Lower leg skin (tissue), 4 donors: ENCODE measurements around the gene WWOX. TPM values are rescaled to one million over a fixed set of nuclear protein-coding genes. Genes with fewer than 3 reads are reported as not detected.

Experiments
- DNase-seq, 2 donors: peaks; one replicate each; pipeline ENCODE4 v3.0.0-alpha.2; 2019; ENCODE audit warnings: low spot score in 2 of 2
- H3K4me3 ChIP-seq: fragments of 200-600 bp; sonication (generic); 2 replicates; pipeline ENCODE4 v1.5.1; 2017; ENCODE audit warnings: mild to moderate bottlenecking, low read depth; ENCODE audit not compliant: poor library complexity, severe bottlenecking
- CTCF ChIP-seq, 3 donors: fragments of 450-650 bp; IDR thresholded peaks; one replicate each; pipeline ENCODE4 v1.5.1; 2016; ENCODE audit warnings: antibody characterized with exemption in 3 of 3, mild to moderate bottlenecking in 3 of 3, moderate library complexity in 2 of 3
- POLR2A ChIP-seq, 2 donors: fragments of 450-650 bp; IDR thresholded peaks; one replicate each; pipeline ENCODE4 v1.6.1; 2016 to 2017; ENCODE audit warnings: antibody characterized with exemption in 2 of 2, mild to moderate bottlenecking in 1 of 2, moderate library complexity in 1 of 2
- WGBS, 2 donors: methylation state at CpG; one replicate each; pipeline ENCODE4 v1.1.5; 2018; 5-methylcytosine and 5-hydroxymethylcytosine counted together
- intact Hi-C: fragments of 100-400 bp; cut with DNase I; formaldehyde crosslinking; loops from one replicate; pipeline ENCODE4 v1.15.0; 2023; ENCODE audit warnings: low total_unique reads
- total RNA-seq, 4 donors: library from RNA; depleted of rRNA; stranded (reverse); fragments of >200 nt; gene quantifications; one replicate each; pipeline ENCODE4 v1.1.0, GENCODE V29; 2016

The WWOX gene
- total RNA-seq, 4 donors from 2014 or later = 21.0 to 82.7 (median 36.1) TPM

DNA sequence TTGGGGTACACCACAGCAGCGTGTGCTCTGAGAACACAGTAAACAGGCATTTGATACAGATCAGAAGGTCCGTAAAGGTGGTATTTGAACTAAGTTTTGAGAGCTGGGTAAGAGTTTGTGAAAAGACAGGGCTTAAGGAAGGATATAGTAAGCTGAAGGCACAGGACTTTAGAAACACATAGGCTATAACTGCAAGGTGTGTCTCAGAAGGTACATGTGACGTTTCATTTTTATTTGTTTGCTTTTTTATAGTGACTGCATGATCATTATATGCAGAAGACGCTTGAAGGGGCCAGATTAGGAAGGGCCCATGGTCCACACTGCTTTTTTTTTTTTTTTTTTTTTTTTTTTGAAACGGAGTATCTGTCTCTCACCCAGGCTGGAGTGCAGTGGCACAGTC, 644.6 kb downstream of the WWOX start:
- 92 to 94% methylated on average over 5 of the region's 5 CpGs for WGBS, 2 donors
- intact Hi-C loops = no loop called here

DNA sequence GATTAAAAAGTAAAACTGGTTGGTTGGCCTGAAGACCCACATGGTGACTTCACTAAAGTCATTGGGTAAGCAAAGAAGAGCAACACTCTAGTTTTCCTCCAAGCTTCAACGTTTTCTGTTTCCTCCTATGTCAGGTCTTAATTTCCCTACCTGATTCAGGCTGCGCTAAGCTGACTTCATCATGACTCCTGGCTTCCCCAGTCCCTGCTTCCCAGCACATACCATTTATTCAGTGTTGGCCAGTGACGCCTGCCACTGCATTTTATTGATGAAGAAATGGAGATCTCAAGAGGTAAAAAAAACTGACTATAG, 645.3 kb downstream of the WWOX start:
- intact Hi-C loops = no loop called here
- H3K4me3 ChIP-seq = no peak overlapping the region
- no peak for DNase-seq
- no peak for TF ChIP-seq POLR2A (IDR thresholded peaks at IDR 0.05)
- TF ChIP-seq CTCF (IDR thresholded peaks at IDR 0.05) = no peak
- 51 to 61% methylated on average over 3 of the region's 3 CpGs for WGBS, 2 donors

More for the DNA sequence above, 644.6 kb downstream of the WWOX start:
- no peak overlapping the region for H3K4me3 ChIP-seq
- DNase-seq = no peak
- TF ChIP-seq POLR2A (IDR thresholded peaks at IDR 0.05) = no peak
- no peak for TF ChIP-seq CTCF (IDR thresholded peaks at IDR 0.05)

DNA sequence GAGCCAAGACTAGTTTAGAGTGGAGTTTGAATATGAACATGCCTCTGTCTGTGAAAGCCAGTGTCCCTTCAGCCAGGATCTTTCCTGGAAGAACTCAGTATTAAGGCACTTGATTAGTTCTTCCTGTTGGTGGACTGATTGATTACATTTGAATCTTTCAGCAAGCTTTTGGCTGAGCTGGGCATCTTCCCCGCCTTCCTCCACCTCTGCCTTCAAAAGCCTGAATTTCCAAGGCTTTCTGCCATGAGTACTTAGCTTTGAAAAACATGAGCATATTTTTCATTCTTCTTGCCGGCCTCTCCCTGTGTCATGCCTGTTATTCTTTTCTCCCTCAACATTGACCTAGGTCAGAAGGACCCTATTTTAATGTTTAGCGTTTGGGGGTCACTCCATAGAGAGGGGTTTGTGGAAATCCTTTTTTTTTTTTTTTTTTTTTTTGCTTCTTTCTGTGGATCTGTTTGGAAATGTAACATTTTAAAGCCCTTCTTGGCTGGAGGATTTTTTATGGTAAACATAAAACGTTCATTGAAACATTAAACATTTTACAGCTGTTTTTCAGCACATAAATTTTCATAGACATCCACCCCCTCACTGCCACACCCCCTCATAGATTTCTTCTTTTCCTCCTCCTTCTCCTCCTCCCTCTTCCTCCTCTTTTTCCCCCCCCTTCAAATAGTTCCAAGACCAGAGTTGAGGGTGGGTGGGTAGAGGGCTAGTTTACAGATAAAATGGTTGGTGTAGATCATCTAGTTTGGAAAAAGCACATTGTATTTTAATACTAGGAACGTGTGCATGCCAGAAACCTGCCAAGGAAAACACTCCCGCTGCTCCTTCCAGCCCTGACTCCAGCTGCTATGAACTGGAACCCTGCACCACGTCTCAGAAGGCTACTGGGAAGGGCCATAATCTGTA, 645.9 kb downstream of the WWOX start:
- no peak for TF ChIP-seq POLR2A (IDR thresholded peaks at IDR 0.05)
- no peak for TF ChIP-seq CTCF (IDR thresholded peaks at IDR 0.05)
- DNase-seq = no peak
- 24 to 41% methylated on average over 7 of the region's 7 CpGs for WGBS, 2 donors
- no peak overlapping the region for H3K4me3 ChIP-seq
- intact Hi-C loops = no loop called here

DNA sequence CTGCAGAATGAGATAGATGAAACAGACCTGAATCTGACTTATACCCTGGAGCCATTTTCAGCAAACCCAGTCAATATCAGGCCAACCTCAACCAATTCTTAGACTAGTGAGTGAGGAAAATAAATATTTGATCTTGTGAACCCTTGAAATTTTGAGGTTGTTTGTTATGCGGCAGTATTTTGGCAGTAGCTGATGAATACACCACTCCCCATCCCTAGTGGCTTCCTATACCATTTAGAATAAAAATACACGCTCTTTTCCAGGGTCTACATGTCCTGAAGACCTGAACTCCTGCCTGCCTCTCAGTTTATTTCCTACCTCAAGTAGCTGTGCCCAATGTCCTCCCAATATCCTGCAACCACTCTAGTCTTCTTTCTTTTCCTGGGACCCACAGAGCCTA, 647.3 kb downstream of the WWOX start:
- H3K4me3 ChIP-seq = no peak overlapping the region
- DNase-seq = no peak
- intact Hi-C loops = no loop called here
- TF ChIP-seq POLR2A (IDR thresholded peaks at IDR 0.05) (no peak), CTCF (IDR thresholded peaks at IDR 0.05) (no peak)
- 93 to 97% methylated on average over 2 of the region's 2 CpGs for WGBS, 2 donors

DNA sequence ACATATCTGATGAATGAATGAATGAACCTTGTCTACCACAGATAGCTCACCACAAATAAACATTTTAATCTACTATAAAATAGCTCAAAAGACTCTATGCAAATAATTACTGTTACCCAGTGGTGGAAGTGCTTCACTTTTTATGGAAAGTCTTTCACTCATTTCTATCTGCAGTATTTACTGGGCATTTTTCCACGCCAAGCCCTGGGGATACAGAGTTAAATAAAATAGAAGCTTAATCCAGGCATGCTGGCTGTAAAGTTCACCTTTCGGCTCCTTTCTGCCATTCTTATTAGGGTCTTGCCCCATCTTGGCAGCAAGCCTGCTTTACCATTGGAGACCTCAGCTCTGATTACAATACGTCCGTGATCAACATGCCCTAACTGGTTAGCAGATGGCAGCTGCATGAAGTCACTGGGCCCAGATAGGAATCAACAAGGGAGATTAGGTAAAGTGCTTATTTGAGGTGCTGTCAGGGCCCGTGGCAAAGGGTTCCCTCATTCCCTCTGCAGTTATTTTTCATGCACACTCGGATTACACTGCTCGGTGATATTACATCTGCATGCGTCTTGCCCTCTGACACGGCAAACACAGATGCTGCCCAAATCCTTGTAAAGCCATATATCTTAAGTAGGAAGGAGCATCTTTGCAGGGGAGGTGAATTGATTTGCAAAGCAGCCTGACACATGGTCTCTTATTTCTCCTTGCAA, 648.9 kb downstream of the WWOX start:
- WGBS, 2 donors = 51 to 56% methylated on average over 9 of the region's 9 CpGs
- intact Hi-C loops = no loop called here
- DNase-seq = no peak
- TF ChIP-seq POLR2A (IDR thresholded peaks at IDR 0.05) (no peak), CTCF (IDR thresholded peaks at IDR 0.05) (no peak)
- no peak overlapping the region for H3K4me3 ChIP-seq
